HG02759 (cell line): ENCODE measurements around the gene L3MBTL4.
A peak's percentile ranks its signal among the peaks of the same experiment; 100 is the strongest.

Source experiments
- ATAC-seq: cut with Tn5 transposase; IDR thresholded peaks from one replicate; pipeline ENCODE4 v1.9.1; 2021; ENCODE audit warnings: mild to moderate bottlenecking, moderate library complexity; ENCODE audit not compliant: unreplicated experiment

Gene L3MBTL4

GRCh38 chr18:6367208-6367607, 47.5 kb downstream of the L3MBTL4 start:
- ATAC-seq: no peak

GRCh38 chr18:6366776-6367175, 47.9 kb downstream of the L3MBTL4 start:
- no peak for ATAC-seq

DNA sequence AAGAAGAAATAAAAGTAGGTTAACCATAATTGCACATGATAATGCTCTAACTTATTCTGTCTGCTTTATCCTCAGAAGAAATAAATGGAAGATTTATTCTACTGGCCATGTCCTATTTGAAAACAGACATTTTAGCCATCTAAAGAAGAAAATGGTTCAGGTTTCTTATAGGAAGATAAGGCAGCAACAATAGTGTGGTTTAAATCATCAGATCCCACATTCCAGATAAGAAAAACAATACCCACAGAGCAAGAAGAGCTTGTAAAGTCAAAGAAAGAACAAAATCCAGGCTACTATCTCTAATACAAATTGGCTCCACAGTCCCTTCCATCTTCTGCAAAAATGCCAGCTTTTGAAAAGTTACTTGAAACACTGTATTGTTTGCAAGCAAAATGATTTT, 49.3 kb downstream of the L3MBTL4 start:
- ATAC-seq: no peak

- ATAC-seq: peak; percentile 77
Measured at GRCh38 chr18:6363216-6363615, 51.5 kb downstream of the L3MBTL4 start.

GRCh38 chr18:6362559-6363129, 52.1 kb downstream of the L3MBTL4 start:
- ATAC-seq: no peak

DNA sequence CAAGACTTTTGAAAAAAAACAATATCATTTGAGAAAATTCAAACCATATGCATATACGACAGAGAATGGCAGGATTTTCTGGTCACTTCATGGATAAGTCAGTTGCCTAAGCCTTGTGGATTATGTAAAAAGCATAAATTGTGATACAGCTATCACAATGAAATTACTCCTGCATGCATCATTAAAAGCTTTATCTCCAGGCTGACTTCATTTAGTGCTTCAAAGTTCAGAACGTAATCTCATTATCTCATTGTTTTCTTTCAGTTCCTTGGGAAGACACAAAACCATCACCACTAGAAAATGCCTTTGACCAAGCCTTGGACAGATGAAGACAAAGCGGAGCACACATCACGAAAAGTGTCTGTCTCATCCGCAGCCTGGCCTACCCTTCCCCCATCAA, 57.0 kb downstream of the L3MBTL4 start:
- ATAC-seq: no peak

DNA sequence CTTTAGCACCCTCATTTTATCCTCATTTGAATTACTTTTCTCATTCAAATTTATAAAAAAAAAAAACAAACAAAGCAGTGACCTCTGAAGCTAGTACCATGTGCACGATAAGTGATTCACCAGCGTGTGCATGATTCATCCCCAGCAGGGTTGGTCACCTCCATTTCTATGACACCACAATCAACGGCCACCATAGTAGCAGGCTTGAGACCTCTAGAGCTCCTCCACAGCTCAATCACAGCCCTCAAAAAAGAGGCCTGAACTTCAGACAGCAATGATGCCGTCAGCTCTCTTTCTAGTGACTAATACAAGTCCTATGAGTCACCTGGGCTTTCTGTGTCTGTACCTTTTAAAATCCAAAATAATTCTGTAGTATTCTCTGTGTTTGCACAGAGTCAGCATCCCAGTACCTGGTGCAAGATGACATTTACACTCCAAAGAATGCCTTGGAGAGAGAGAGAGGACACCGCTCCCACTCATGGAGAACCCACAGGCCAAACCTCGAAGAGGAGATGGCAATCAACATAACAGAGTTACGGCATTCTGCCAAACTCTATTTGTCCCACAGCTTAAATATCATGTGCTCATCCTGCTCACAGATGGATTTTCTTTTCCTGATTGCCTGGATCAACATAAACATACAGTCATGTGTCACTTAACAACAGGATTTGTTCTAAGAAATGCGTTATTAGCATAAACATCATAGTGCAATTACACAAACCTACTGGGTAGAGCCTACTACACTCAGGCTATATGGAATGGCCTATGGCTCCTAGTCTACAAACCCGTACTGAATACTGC, 58.7 kb downstream of the L3MBTL4 start:
- peak; percentile 58 for ATAC-seq

DNA sequence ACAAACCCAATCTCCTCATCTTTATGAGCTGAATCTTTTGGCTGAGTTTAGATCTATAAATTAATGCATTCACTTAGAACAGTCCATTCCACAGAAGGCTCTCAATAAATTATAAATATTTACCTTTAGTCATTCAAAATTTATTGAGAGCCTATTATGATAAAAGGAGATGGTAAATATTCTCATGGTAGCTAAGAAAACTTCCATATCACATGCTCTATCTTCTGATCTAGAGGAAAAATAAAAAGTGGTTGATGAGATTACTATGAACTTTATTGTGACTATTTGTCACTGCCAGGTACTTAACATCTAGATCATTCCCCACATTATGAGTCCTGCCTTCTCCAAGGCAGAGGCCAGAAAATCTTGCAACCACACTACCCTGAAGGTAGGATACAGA, 62.4 kb downstream of the L3MBTL4 start:
- no peak for ATAC-seq

GRCh38 chr18:6342990-6343389, 71.7 kb downstream of the L3MBTL4 start:
- no peak for ATAC-seq

DNA sequence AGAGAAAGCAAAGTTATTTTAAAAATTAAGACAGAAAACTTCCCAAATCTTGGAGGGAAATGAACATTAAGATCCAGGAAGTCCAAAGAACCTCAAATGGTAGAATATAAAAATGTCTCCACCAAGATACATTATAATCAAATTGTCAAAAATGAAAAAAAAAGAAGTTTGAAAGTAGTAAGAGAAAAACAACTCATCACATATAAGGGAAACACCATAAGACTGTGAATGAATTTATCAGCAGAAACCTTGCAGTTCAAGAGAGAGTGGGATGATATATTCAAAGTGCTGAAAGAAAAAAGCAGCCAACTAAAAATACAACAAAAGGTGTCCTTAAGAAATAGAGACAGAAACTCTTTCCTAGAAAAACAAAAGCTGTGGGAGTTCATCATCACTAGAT, 73.0 kb downstream of the L3MBTL4 start:
- no peak for ATAC-seq

- no peak for ATAC-seq
Measured at GRCh38 chr18:6341303-6341702, 73.4 kb downstream of the L3MBTL4 start.

- no peak for ATAC-seq
Measured at GRCh38 chr18:6340121-6340520, 74.6 kb downstream of the L3MBTL4 start.

- ATAC-seq: no peak
Measured at GRCh38 chr18:6336239-6336638, 78.5 kb downstream of the L3MBTL4 start.

- ATAC-seq: no peak
Measured at GRCh38 chr18:6333981-6334380, 80.7 kb downstream of the L3MBTL4 start.

DNA sequence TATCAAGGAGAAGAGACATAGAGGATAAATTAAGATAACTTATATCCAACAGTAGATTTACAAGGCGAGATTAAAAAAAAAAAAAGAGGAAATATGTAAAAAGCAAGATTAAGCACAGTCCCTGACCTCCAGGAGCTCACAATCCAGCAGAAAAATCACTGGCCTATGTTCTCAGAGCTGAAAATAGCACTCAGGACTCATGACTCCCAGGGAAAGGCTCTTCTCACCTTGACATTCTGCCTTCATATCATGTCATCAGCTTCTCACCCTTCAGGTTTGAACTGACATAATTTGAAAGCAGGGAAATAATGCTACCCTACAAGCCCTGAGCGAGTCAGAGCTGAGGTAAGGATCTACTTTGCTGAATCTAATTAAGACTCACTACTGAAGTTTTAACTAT, 82.8 kb downstream of the L3MBTL4 start:
- ATAC-seq: no peak

DNA sequence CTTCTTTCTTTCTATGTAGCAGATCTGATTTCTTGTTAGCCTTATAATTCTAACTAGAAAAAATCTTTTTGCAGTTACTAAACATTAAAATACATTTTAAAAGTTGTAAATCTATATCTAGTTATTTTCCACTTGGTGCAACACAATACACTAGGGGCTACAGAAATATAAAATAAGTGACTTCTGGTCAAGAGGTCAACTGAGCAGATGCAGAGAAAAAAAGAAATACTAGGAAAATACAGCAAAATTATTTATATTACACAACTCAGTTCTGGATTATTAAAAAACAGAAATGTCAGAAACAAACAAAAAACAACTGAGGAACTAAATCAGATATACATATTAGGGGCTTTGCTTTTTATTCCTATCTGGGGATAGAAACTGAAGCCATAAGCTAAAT, 83.9 kb downstream of the L3MBTL4 start:
- no peak for ATAC-seq

DNA sequence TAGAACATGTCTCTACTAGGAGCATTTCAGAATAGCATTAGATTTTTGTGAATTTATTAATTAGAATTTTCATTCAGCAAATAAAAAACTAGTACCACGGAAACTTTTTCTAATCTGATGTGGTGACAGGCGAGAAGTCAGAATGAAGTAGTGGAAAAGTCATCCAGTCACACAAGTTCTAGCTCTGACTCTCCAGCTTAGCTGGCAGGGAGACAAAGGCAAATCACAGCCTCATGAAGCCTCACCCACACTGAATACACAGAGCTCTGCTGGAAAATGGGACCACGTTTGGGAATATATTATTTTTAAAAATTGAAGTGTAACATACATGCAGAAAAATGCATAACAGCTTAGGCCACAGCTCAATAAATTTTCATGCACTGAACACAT, 86.1 kb downstream of the L3MBTL4 start:
- ATAC-seq: no peak

- ATAC-seq: no peak
Measured at GRCh38 chr18:6327895-6328620, 86.7 kb downstream of the L3MBTL4 start.

DNA sequence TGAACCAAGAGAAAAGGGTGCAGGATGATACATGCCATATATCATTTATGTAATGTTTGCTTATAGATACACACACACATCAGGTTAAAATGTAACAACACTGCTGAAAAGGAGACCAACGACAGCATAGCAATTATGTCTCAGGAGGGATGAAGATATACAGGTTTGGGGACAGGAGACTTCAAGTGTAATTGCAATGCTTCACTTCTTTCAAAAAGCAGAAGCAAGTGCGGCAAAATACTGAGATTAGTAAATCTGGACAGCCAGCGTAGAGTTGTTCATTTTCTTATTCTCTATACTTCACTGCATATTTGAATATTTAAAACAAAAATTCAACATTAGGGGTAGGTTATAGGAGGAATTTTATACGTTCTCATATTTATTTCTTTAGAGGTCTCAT, 87.2 kb downstream of the L3MBTL4 start:
- no peak for ATAC-seq

- ATAC-seq: no peak
Measured at GRCh38 chr18:6326566-6326965, 88.1 kb downstream of the L3MBTL4 start.

DNA sequence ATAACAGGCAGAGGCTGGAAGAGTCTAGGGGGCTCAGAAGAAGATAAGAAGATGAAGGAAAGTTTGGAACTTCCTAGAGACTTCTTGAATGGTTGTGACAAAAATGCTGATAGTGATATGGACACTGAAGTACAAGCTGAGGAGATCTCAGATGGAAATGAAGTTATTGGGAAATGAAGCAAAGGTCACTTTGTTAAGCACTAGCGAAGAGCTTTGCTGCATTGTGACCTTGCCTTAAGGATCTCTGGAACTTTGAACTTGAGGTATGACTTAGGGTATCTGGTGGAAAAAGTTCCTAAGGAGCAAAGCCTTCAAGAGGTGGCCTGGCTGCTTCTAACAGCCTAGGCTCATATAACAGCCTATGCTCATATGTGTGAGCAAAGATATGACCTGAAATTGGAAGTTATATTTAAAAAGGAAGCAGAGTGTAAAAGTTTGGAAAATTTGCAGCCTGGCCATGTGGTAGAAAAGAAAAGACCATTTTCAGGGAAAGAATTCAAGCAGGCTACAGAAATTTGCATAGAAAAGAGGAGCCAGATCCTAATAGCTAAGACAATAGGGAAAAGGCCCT, 91.3 kb downstream of the L3MBTL4 start:
- no peak for ATAC-seq
